NT2/D1 (cell line): Measurements from ENCODE around the gene TMED8.

Experiments
- DNase-seq: peaks from one replicate; pipeline ENCODE4 v3.0.0-alpha.2; 2011; ENCODE audit warnings: low read depth, low spot score
- H3K27me3 ChIP-seq: 2 replicates; pipeline ENCODE4 v1.6.0; 2011; ENCODE audit warnings: mild to moderate bottlenecking; ENCODE audit not compliant: insufficient read length, insufficient read depth
- H3K36me3 ChIP-seq: 2 replicates; pipeline ENCODE4 v1.6.1; 2011; ENCODE audit warnings: mild to moderate bottlenecking, low read length, mixed read lengths; ENCODE audit not compliant: insufficient read depth, insufficient read length
- H3K4me1 ChIP-seq: 2 replicates; pipeline ENCODE4 v1.5.1; 2011; ENCODE audit not compliant: insufficient read depth, insufficient read length
- H3K4me3 ChIP-seq: 2 replicates; pipeline ENCODE4 v1.5.1; 2011; ENCODE audit warnings: low read depth; ENCODE audit not compliant: insufficient read length
- H3K9ac ChIP-seq: 2 replicates; pipeline ENCODE4 v1.6.0; 2011; ENCODE audit warnings: low read depth; ENCODE audit not compliant: insufficient read length
- H3K9me3 ChIP-seq: 2 replicates; pipeline ENCODE4 v1.5.1; 2011; ENCODE audit warnings: mild to moderate bottlenecking, low read length; ENCODE audit not compliant: insufficient read depth
- SUZ12 ChIP-seq: IDR thresholded peaks from 2 replicates; pipeline ENCODE4 v1.6.1; 2011; ENCODE audit not compliant: insufficient read length, insufficient read depth; ENCODE audit errors: extremely low read depth
- YY1 ChIP-seq: IDR thresholded peaks from 2 replicates; pipeline ENCODE4 v1.6.1; 2011; ENCODE audit not compliant: insufficient read length, insufficient read depth
- ZNF274 ChIP-seq: IDR thresholded peaks from 2 replicates; pipeline ENCODE4 v1.6.1; 2011; ENCODE audit warnings: mild to moderate bottlenecking, low read depth, low read length

The TMED8 gene

DNA sequence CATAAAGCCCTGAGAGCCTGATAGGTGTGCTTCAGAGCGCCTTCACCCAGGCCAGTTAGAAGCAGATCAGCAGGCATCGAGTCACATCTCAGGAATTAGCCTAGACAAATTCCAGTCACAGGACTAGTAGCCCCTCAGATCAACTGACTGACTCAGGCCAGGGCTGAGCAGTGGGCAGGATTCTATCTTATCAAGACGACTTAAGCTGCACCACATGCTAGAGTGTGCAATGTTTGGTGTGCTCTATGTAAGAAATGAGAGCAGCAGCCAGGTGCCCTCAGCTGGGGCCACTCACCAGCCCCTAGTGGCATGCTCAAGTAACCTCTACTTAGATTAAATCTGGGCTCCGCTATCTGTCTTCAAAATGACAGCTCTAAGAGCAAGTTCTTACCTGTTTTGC, 86.2 kb downstream of the TMED8 start:
- TF ChIP-seq ZNF274, result no peak
- no peak for TF ChIP-seq YY1
- no peak for TF ChIP-seq SUZ12
- no peak for DNase-seq
- no peaks in the 10 kb centered on the region for H3K4me1 ChIP-seq
- no peak overlapping the region for H3K9ac ChIP-seq
- peaks cover 35% of the 10 kb centered on the region for H3K36me3 ChIP-seq
- H3K4me3 ChIP-seq, result no peak overlapping the region
- H3K9me3 ChIP-seq, result no peaks in the 10 kb centered on the region
- no peaks in the 10 kb centered on the region for H3K27me3 ChIP-seq

DNA sequence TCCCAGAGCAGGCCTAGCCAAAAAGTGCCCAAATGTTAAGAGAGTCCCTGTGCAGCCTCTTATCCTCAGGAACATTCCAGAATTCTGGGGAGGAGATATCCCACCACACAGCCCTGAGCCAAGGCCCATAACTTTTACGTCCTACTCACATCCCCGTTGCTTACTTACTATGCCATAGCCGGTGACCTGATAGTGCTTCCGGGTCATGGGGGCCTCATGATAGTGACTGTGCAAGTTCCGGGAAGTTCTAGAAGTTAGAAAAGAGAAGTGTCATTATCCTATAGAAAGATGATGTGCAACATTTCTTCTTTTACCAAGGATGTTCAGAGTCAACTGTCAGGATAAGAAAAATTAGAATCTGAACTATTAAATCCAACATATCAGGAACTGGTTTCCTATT, 90.3 kb downstream of the TMED8 start:
- no peak for TF ChIP-seq YY1
- no peak for TF ChIP-seq ZNF274
- no peak for TF ChIP-seq SUZ12
- peaks cover 56% of the 10 kb centered on the region for H3K36me3 ChIP-seq
- DNase-seq, result no peak

More for the DNA sequence above, 90.3 kb downstream of the TMED8 start:
- H3K4me1 ChIP-seq, result no peaks in the 10 kb centered on the region
- no peaks in the 10 kb centered on the region for H3K9me3 ChIP-seq
- H3K4me3 ChIP-seq, result no peak overlapping the region
- H3K9ac ChIP-seq, result no peak overlapping the region
- H3K27me3 ChIP-seq, result no peaks in the 10 kb centered on the region
